Heart left ventricle (tissue), 16 donors: ENCODE results near the gene ANK3. TPM values are rescaled to one million over a fixed set of nuclear protein-coding genes. Genes with fewer than 3 reads are reported as not detected.
A peak's percentile ranks its signal among the peaks of the same experiment; 100 is the strongest.

Experiments
- ATAC-seq, 4 donors: fragments of 200-7000 bp; cut with Tn5 transposase; one replicate each; pipeline ENCODE4 v1.9.1; 2020 to 2022; ENCODE audit warnings: moderate library complexity in 4 of 4, mild to moderate bottlenecking in 3 of 4, moderate number of reproducible peaks in 1 of 4
- DNase-seq, 5 donors: peaks; one replicate each; pipeline ENCODE4 v3.0.0-alpha.2; 2020
- H3K27ac ChIP-seq, 12 donors: fragments of 200-600 bp; sonication (generic) in 4 of 12; one replicate each; pipeline versions ENCODE4 v1.5.0 to v1.8.0; 2016 to 2022; ENCODE audit warnings: mild to moderate bottlenecking in 2 of 12
- H3K27me3 ChIP-seq, 9 donors: fragments of 200-600 bp; sonication (generic) in 2 of 9; one replicate each; pipeline versions ENCODE4 v1.5.1 to v1.8.0; 2016 to 2022; ENCODE audit warnings: mild to moderate bottlenecking in 3 of 9
- H3K36me3 ChIP-seq, 9 donors: fragments of 200-600 bp; sonication (generic) in 2 of 9; one replicate each; pipeline versions ENCODE4 v1.5.0 to v1.8.0; 2018 to 2022; ENCODE audit warnings: mild to moderate bottlenecking in 2 of 9
- H3K4me1 ChIP-seq, 12 donors: fragments of 200-600 bp; sonication (generic) in 4 of 12; one replicate each; pipeline versions ENCODE4 v1.5.0 to v1.8.0; 2016 to 2022; ENCODE audit warnings: mild to moderate bottlenecking in 3 of 12
- H3K4me3 ChIP-seq, 12 donors: fragments of 200-600 bp; sonication (generic) in 4 of 12; one replicate each; pipeline versions ENCODE4 v1.5.0 to v1.8.0; 2017 to 2022; ENCODE audit warnings: mild to moderate bottlenecking in 9 of 12, moderate library complexity in 4 of 12
- H3K9me3 ChIP-seq, 12 donors: fragments of 200-600 bp; sonication (generic) in 4 of 12; one replicate each; pipeline versions ENCODE4 v1.5.0 to v1.8.0; 2016 to 2022; ENCODE audit warnings: mild to moderate bottlenecking in 1 of 12
- CTCF ChIP-seq, 12 donors: fragments of 200-600 bp; sonication (generic) in 4 of 12; IDR thresholded peaks; one replicate each; pipeline versions ENCODE4 v1.5.0 to v1.8.0; 2018 to 2022; ENCODE audit warnings: antibody characterized with exemption in 12 of 12, mild to moderate bottlenecking in 5 of 12
- POLR2A ChIP-seq, 2 donors: fragments of 450-650 bp; IDR thresholded peaks; one replicate each; pipeline ENCODE4 v1.6.1; 2017; ENCODE audit warnings: antibody characterized with exemption in 2 of 2, mild to moderate bottlenecking in 2 of 2, moderate library complexity in 2 of 2
- WGBS, 4 donors: extraction: QIAGEN DNeasy Blood & Tissue Kit in 2 of 4; methylation state at CpG; one replicate each; pipeline versions ENCODE4 v1.1.5 to v1.1.7; 2013 to 2018; 5-methylcytosine and 5-hydroxymethylcytosine counted together
- intact Hi-C, 10 donors: fragments of 100-400 bp; cut with DNase I; formaldehyde crosslinking; loops; one replicate each; pipeline versions ENCODE4 v1.11.1 to v1.14.2; 2022
- polyA plus RNA-seq, 2 donors: library from polyadenylated mRNA; stranded (reverse); fragments of 200-250 nt; gene quantifications; one replicate each; pipeline ENCODE4 v1.2.3, GENCODE V29; 2013
- total RNA-seq, 9 donors: library from RNA; depleted of rRNA in 2 of 9; stranded (reverse); fragments of >200 nt in 2 of 9; fragmentation: NEBNext Ultra II Directional in 3 of 9; extraction: Animal tissue kit (Norgen Biotek cat#: 25700) in 3 of 9; gene quantifications; one replicate each; pipeline versions ENCODE4 v1.1.0 to v1.2.4, GENCODE V29; 2016 to 2023
- donor health status: ischemic (EF 13 %, LVEDD 7.1; RV severe dilation, severe dysfunction).
- donor health status: healthy with polysubstance abuse.
- donor health status: DM: no; HTN: yes; CAD: no.
- donor health status: DM: no; HTN: no; CAD: no.
- donor health status: ischemic (EF 25% LVEDD 6.9; RV normal size, moderate dysfunction).
- donor health status: ischemic (EF 25% LVEDD 5.7; RV mildly dilated, moderate dysfunction).
- donor health status: healthy.
- donor health status: DM: yes; HTN: yes; CAD: no.
- donor health status: ischemic (EF 35%, LVEDD 5.7; RV mildly dilated, moderate dysfunction).
- donor health status: nonischemic (EF 11% LVEDD 7.7; RV severe dilation, severe dysfunction).
- donor health status: DM: yes; HTN: yes; CAD: no.
- donor health status: PGD.
- donor health status: ischemic (EF 29% LVEDD 5.4; RV normal size, mild dysfunction).
- donor health status: nonischemic (EF 23%, LVEDD 6.1; RV moderate dilation, normal function).

Gene ANK3
- total and polyA plus RNA-seq, 11 donors = 33.8 to 576 (median 239) TPM

- Histone ChIP-seq H3K4me3 (no peak overlapping the region), H3K9me3 (peaks cover 0 to 8% (median 0%) of the 10 kb centered on the region in 12 donors), H3K4me1 (peaks cover 0 to 7% (median 0%) of the 10 kb centered on the region in 12 donors), H3K27ac (no peak overlapping the region), H3K27me3 (no peaks in the 10 kb centered on the region), H3K36me3 (no peaks in the 10 kb centered on the region)
- WGBS, 4 donors = 90 to 98% (median 95%) methylated on average over 1 of the region's 1 CpG
- TF ChIP-seq CTCF (IDR thresholded peaks at IDR 0.05) (no peak), POLR2A (IDR thresholded peaks at IDR 0.05) (no peak)
- intact Hi-C loops = loop anchor here in 3 of 10 donors (10.0 kb wide), 1 partner anchor 121 kb away; no protein-coding TSS in a partner anchor
- DNase-seq = no peak
- ATAC-seq = no peak
These were observed 85.9 kb downstream of the ANK3 start for GRCh38 chr10:60303778-60304177.

- intact Hi-C loops = loop anchor here in 3 of 10 donors (5.0 to 10.0 kb wide), 2 partner anchors 63 to 125 kb away; no protein-coding TSS in a partner anchor
- peak in 4 of 5 donors; percentile 42 to 58 (median 54) for DNase-seq
- peaks cover 0 to 8% (median 0%) of the 10 kb centered on the region in 12 donors for H3K9me3 ChIP-seq
- no peaks in the 10 kb centered on the region for H3K27me3 ChIP-seq
- TF ChIP-seq POLR2A (IDR thresholded peaks at IDR 0.05) (peak in 1 of 2 donors; percentile 21), CTCF (IDR thresholded peaks at IDR 0.05) (peak in 8 of 12 donors; percentile 12 to 47 (median 28))
- H3K4me1 ChIP-seq = peaks cover 0 to 23% (median 10%) of the 10 kb centered on the region in 12 donors
- WGBS, 4 donors = 11 to 13% (median 13%) methylated on average over 11 of the region's 11 CpGs
- H3K36me3 ChIP-seq = no peaks in the 10 kb centered on the region
- H3K4me3 ChIP-seq = peak overlapping the region; percentile 33 to 68 (median 52)
- H3K27ac ChIP-seq = peak overlapping the region; percentile 70 to 88 (median 80)
- peak; percentile 89 to 94 (median 90) for ATAC-seq
These were observed 89.5 kb downstream of the ANK3 start for GRCh38 chr10:60299961-60300883.

GRCh38 chr10:60299390-60299778, 90.3 kb downstream of the ANK3 start:
- Histone ChIP-seq H3K36me3 (no peaks in the 10 kb centered on the region), H3K4me3 (peak overlapping the region; percentile 33 to 68 (median 52)), H3K9me3 (peaks cover 0 to 8% (median 0%) of the 10 kb centered on the region in 12 donors), H3K27ac (peak overlapping the region; percentile 70 to 88 (median 80)), H3K4me1 (peaks cover 0 to 28% (median 10%) of the 10 kb centered on the region in 12 donors), H3K27me3 (no peaks in the 10 kb centered on the region)
- WGBS, 4 donors = 36 to 45% (median 41%) methylated on average over 1 of the region's 1 CpG
- no peak for ATAC-seq
- DNase-seq = no peak
- intact Hi-C loops = loop anchor here in 1 of 10 donors (5.0 kb wide), 1 partner anchor 62 kb away; no protein-coding TSS in a partner anchor
- TF ChIP-seq POLR2A (IDR thresholded peaks at IDR 0.05) (no peak), CTCF (IDR thresholded peaks at IDR 0.05) (no peak)
